KOPT-K1 (cell line): ENCODE measurements around the gene NEK9.

Experiments
- H3K27ac ChIP-seq: fragments of 200-600 bp; sonication (generic); 2 replicates; pipeline ENCODE4 v1.5.1; 2016; ENCODE audit warnings: antibody characterized with exemption, mild to moderate bottlenecking, low read depth, low read length; ENCODE audit not compliant: poor library complexity, severe bottlenecking
- H3K36me3 ChIP-seq: fragments of 200-600 bp; sonication (generic); 2 replicates; pipeline ENCODE4 v1.5.1; 2017; ENCODE audit warnings: antibody characterized with exemption, mild to moderate bottlenecking, low read length, moderate library complexity; ENCODE audit not compliant: insufficient read depth
- H3K9me3 ChIP-seq: fragments of 200-600 bp; sonication (generic); 2 replicates; pipeline ENCODE4 v1.5.1; 2017; ENCODE audit warnings: antibody characterized with exemption, low read length, mild to moderate bottlenecking; ENCODE audit not compliant: insufficient read depth, poor library complexity, severe bottlenecking

NEK9 gene

GRCh38 chr14:75126679-75127473, at the start of gene NEK9:
NEK9 (minus strand) TSS chr14:75127048; CDS start chr14:75126921, 127 bp downstream.
- Histone ChIP-seq H3K9me3 (no peaks in the 10 kb centered on the region), H3K36me3 (peaks cover 16% of the 10 kb centered on the region), H3K27ac (peak within 1 kb of the TSS; percentile 87)

DNA sequence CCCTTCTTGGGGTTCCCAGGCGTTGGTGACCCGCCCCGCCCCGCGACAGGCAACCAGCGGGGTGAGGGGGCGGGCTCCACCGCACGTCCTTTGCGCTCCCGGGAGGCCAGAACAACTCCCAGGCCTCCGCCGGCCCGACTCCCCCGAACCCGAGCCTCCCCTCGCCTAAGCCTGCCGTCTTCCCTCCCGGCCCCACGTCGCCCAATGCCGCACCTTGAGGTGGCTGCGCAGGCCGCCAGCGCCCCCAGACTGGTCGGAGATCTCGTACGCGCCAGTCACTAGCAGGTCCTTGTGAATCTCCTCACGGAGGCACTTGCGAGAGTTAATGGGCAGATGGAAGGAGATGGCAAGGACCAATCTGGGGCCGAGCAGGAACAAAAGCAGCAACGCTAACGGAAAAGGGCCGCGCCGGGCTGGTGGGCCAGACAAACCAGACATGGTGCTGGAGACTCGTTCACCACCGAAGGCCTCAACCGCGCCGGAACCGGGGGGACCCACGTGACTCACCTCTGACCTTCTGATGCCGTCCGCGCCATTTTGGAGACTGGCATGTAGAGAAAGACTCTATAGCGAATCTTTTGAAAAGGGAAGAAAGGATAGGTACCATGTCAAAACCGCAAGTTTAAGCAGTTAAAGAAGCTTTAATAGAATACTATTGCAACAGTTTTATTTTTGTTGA, 49.4 kb upstream of the NEK9 start, which contains the start of gene TMED10:
TMED10 (minus strand) TSS at position 471 of the 679 bp plus-strand sequence; CDS start at position 438, 33 bp downstream.
- Histone ChIP-seq H3K9me3 (no peaks in the 10 kb centered on the region), H3K27ac (peak within 1 kb of the TSS; percentile 91), H3K36me3 (peaks cover 4% of the 10 kb centered on the region; the same call in 1 of the 2 replicates)

- peak overlapping the region; percentile 91 for H3K27ac ChIP-seq
- peaks cover 4% of the 10 kb centered on the region; the same call in 1 of the 2 replicates for H3K36me3 ChIP-seq
- H3K9me3 ChIP-seq: no peaks in the 10 kb centered on the region
These were observed 48.9 kb upstream of the NEK9 start for GRCh38 chr14:75175677-75176141.

DNA sequence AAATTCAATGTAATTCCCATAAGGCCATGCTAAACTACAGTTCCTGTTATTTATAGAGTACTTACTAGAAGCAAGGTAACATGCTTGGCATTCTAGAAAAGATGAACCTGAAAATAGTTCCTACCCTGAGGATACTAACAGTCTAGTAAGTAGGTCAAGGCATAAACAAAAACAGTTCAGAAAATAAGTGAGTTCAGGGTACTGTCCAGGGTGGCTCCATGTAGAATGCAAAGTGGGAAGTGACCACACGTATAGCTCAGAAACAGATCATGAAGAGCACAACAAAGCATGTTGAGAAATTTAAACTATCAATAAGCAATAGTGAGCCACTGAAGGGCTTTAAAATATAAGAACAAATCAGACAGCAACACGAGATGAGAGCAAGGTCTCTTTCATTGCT, 47.2 kb upstream of the NEK9 start:
- Histone ChIP-seq H3K27ac (peak overlapping the region; percentile 91), H3K9me3 (no peaks in the 10 kb centered on the region), H3K36me3 (peaks cover 4% of the 10 kb centered on the region; the same call in 1 of the 2 replicates)

DNA sequence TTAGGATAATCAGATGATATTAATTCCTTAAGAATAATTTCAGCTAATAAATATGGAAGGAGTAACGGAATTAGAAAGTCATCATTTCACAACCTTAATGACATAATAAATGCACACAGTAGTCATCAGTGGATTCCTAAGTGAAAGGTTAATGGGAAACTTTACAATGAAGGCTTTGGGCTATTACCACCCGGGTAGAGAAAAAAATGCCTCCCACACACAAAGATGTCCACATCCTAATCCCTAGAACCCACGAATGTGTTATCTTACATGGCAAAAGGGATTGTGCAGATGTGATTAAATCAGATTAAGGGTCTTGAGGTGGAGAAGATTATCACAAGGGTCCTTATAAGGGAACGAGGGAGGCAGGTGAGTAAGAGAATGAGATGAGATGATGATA, 43.9 kb upstream of the NEK9 start:
- H3K36me3 ChIP-seq: peaks cover 4% of the 10 kb centered on the region; the same call in 1 of the 2 replicates
- H3K9me3 ChIP-seq: no peaks in the 10 kb centered on the region
- no peak overlapping the region for H3K27ac ChIP-seq

DNA sequence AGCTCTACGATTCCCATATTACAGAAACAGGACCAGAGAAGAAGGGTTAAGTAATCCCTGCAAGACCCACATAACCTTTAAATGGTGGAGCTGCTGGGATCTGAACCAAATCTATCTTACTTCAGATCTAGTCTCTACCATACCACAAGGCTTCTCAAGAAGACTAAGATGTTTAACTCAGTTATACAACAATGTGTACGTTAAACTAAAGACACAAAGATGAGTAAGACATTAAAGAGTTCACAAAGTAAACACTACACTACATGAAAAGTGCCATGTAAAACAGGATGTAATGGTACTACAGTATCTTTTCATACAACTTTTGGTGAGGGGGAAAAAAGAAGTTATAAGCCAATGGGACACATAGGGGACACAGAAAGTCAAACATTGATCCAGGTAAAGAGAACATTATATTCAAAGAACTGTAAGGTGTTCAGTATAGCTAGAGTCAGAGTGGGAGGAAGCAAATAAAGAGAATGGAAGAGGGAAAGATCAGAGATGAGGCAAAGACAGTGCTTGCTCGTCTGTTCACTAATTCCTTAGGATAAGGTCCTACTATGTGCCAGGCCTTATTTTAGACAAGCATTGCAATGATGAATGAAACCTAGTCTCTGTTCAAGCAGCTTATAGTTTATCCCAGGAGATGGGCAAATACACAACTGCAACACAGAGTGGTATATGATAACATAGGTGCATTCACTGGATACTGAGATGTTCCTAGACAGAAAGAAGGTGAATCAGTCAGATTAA, 41.9 kb upstream of the NEK9 start:
- H3K9me3 ChIP-seq: no peaks in the 10 kb centered on the region
- H3K27ac ChIP-seq: no peak overlapping the region
- H3K36me3 ChIP-seq: peaks cover 4% of the 10 kb centered on the region; the same call in 1 of the 2 replicates

GRCh38 chr14:75167325-75167724, 40.5 kb upstream of the NEK9 start:
- Histone ChIP-seq H3K27ac (no peak overlapping the region), H3K9me3 (no peaks in the 10 kb centered on the region), H3K36me3 (peaks cover 2% of the 10 kb centered on the region; the same call in 1 of the 2 replicates)

DNA sequence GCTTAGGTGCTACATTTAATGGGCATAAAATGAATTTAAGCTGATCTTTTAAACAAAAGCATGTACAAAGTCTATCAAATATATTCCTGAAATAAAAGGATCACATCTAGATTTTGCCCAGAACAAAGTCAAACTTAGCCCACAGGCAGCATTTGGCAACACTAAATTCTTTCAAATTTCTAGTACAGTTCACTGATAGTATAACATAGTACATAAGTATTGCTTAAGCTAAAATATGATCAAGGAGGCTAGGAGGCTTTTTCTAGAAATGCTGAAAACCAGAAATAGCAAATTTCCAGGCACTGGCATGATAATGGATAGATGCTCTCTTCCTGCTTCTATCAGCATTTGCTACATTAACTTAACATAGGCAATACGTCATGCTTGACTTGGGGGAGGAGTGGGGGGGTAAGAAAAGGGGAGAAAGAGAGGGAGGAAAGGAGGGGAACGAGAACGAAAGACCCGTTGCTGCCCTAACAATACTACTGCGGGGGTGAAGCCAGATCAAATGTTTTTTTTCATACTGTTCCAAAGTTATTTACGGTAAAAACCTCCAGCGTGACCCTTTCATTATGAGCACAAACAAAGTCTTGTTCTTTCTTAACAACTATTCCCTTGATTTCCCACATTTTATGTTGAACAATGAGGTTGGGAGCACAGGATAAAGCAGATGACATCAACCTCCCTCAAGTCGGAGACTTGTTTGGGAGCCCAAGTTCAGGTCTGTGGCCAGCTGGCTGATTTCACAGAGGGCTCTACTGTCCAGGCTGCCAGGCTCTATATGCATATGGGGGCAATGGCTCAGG, 38.9 kb upstream of the NEK9 start:
- peaks cover 7% of the 10 kb centered on the region for H3K36me3 ChIP-seq
- no peak overlapping the region for H3K27ac ChIP-seq
- no peaks in the 10 kb centered on the region for H3K9me3 ChIP-seq

- Histone ChIP-seq H3K9me3 (no peaks in the 10 kb centered on the region), H3K27ac (no peak overlapping the region), H3K36me3 (peaks cover 7% of the 10 kb centered on the region)
These were observed 38.0 kb upstream of the NEK9 start for GRCh38 chr14:75164809-75165208.

- no peaks in the 10 kb centered on the region for H3K9me3 ChIP-seq
- no peak overlapping the region for H3K27ac ChIP-seq
- H3K36me3 ChIP-seq: peaks cover 7% of the 10 kb centered on the region
These were observed 36.8 kb upstream of the NEK9 start for GRCh38 chr14:75163677-75164076.

DNA sequence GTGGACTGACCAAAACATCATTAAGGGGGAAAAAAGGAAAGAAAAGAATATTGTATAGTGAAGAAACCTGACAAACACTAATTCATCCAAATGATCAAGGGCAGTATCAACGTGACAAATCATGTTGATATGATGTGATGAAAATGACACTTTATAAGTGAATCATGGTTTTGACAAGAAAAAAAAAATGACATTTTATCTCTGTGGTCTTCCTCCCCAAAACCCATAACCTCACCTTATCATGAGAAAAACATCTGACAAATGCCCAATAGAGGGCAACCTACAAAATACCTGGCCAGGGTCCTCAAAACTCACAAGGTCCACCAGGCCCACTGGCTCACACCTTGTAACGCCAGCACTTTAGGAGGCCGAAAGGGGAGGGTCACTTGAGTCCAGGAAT, 35.8 kb upstream of the NEK9 start:
- Histone ChIP-seq H3K27ac (no peak overlapping the region), H3K9me3 (no peaks in the 10 kb centered on the region), H3K36me3 (peaks cover 7% of the 10 kb centered on the region)

DNA sequence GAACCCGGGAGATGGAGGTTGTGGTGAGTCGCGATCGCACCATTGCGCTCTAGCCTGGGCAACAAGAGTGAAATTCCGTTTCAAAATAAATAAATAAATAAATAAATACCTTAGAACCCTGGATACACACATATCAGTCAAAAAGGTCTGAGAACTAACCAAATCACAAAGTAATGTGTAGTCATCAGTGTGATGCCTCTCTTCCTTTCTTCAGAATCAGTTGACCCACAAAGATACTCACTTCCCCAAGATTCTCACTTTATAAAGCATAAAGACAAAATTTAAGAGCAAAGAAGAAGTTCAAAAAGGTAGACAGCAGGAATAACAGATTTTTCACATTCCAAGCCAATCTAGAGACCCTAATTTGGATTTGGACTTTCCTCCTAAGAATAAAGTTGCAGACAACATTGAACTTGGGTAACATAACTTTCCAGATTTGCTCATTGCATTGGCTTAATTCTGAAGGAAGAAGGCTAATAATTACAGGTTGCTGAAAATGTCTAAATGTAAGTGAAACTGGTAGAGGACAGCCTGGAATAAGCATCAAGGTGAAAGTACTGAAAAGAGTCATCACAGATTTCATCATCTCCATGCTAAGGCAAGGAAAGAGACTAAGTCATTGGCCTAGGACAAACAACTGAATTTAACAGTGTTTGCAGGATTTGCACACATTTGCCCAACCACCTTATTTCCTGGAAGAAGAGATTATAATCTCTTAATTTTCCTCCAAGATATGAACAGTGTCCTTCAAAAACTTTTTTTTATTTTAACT, 32.2 kb upstream of the NEK9 start:
- H3K36me3 ChIP-seq: peaks cover 7% of the 10 kb centered on the region
- no peaks in the 10 kb centered on the region for H3K9me3 ChIP-seq
- H3K27ac ChIP-seq: no peak overlapping the region

GRCh38 chr14:75156901-75157300, 30.1 kb upstream of the NEK9 start:
- H3K27ac ChIP-seq: peak overlapping the region; percentile 12

DNA sequence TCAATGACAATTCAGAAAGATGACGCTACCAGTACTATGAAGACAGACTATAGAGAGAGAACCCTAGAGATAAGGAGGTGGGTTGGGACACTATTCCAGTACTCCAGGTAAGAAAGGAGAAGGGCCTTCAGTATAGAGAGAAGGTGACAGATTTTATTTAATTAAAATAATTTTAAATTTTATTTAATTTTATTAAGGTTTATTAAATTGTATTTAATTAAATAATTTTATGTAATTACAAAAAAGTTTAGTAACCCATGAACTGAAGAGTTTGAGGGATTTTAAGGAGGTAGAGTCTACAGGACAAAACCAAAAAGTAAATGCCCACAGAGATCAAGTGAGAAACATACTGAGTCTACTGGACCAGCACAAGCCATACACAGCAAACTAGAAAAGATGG, 29.3 kb upstream of the NEK9 start:
- H3K9me3 ChIP-seq: no peaks in the 10 kb centered on the region
- peaks cover 12% of the 10 kb centered on the region for H3K36me3 ChIP-seq
- no peak overlapping the region for H3K27ac ChIP-seq

More at GRCh38 chr14:75156901-75157300, 30.1 kb upstream of the NEK9 start:
- no peaks in the 10 kb centered on the region for H3K9me3 ChIP-seq
- H3K36me3 ChIP-seq: peaks cover 10% of the 10 kb centered on the region
